Testis (tissue), 2 donors: ENCODE measurements around the gene TMSB15C.

ENCODE experiments used
- POLR2A ChIP-seq: fragments of 450-650 bp; IDR thresholded peaks from one replicate; pipeline ENCODE4 v1.6.1; 2017; ENCODE audit warnings: antibody characterized with exemption, mild to moderate bottlenecking, moderate library complexity
- TF ChIP-seq, protein P1 (sequence below), 3 experiments: fragments of 450-650 bp in 2 of 3; fragments of 200-600 bp in 1 of 3; sonication (generic) in 1 of 3; IDR thresholded peaks; one replicate each; pipeline ENCODE4 v1.5.1; 2016 to 2019; ENCODE audit warnings: antibody characterized with exemption in 3 of 3, mild to moderate bottlenecking in 2 of 3, moderate library complexity in 1 of 3

DNA sequence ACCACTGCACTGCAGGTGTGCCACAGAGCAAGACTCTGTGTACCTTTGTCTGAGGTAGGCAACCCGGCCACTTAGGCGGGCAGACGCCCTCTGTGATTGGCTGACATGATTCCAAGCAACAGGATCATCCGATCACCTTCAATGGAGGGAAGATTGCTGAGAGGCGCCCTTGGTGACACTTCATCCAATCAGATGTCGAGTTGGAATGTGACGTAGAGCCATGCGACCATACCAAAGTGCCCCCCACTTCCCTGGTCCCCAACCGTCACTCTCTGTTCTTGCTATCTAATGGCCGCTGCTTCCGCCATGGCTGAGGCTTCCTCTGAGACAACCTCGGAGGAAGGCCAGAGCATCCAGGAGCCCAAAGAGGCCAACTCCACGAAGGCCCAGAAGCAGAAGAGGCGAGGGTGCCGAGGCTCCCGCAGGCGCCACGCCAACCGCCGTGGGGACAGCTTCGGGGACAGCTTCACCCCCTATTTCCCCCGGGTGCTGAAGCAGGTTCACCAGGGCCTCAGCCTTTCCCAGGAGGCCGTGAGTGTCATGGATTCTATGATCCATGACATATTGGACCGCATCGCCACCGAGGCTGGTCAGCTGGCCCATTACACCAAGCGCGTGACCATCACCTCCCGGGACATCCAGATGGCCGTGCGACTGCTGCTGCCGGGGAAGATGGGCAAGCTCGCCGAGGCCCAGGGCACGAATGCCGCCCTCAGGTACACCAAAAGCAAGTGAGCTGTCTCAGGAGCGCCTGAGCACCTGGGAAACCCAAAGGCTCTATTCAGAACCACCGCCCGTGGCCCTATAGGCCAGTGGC lies 36.1 kb downstream of the TMSB15C start, which contains the start of gene H2BW2:
- TF ChIP-seq, protein P1, sequence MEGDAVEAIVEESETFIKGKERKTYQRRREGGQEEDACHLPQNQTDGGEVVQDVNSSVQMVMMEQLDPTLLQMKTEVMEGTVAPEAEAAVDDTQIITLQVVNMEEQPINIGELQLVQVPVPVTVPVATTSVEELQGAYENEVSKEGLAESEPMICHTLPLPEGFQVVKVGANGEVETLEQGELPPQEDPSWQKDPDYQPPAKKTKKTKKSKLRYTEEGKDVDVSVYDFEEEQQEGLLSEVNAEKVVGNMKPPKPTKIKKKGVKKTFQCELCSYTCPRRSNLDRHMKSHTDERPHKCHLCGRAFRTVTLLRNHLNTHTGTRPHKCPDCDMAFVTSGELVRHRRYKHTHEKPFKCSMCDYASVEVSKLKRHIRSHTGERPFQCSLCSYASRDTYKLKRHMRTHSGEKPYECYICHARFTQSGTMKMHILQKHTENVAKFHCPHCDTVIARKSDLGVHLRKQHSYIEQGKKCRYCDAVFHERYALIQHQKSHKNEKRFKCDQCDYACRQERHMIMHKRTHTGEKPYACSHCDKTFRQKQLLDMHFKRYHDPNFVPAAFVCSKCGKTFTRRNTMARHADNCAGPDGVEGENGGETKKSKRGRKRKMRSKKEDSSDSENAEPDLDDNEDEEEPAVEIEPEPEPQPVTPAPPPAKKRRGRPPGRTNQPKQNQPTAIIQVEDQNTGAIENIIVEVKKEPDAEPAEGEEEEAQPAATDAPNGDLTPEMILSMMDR (IDR thresholded peaks at IDR 0.05): no peak
- TF ChIP-seq POLR2A: no peak
